Measurements from ENCODE around the gene ARMH3.

ARMH3 gene

GRCh38 chr10:101857802-101858476 lies 198.0 kb downstream of the ARMH3 start:
- TF ChIP-seq SIN3A (IDR thresholded peaks at IDR 0.05; ENCODE audit: borderline replicate concordance, insufficient read depth, low read length) (no peak), POLR2AphosphoS5 (IDR thresholded peaks at IDR 0.05; ENCODE audit: low read depth, low read length) (no peak), FOXP2 (optimal IDR thresholded peaks at IDR 0.05; ENCODE audit: borderline replicate concordance, extremely low read depth, extremely low read length, insufficient read depth) (no peak), TAF1 (IDR thresholded peaks at IDR 0.05; ENCODE audit: borderline replicate concordance, insufficient read depth, low read length) (no peak)
- TF ChIP-seq, protein P1, sequence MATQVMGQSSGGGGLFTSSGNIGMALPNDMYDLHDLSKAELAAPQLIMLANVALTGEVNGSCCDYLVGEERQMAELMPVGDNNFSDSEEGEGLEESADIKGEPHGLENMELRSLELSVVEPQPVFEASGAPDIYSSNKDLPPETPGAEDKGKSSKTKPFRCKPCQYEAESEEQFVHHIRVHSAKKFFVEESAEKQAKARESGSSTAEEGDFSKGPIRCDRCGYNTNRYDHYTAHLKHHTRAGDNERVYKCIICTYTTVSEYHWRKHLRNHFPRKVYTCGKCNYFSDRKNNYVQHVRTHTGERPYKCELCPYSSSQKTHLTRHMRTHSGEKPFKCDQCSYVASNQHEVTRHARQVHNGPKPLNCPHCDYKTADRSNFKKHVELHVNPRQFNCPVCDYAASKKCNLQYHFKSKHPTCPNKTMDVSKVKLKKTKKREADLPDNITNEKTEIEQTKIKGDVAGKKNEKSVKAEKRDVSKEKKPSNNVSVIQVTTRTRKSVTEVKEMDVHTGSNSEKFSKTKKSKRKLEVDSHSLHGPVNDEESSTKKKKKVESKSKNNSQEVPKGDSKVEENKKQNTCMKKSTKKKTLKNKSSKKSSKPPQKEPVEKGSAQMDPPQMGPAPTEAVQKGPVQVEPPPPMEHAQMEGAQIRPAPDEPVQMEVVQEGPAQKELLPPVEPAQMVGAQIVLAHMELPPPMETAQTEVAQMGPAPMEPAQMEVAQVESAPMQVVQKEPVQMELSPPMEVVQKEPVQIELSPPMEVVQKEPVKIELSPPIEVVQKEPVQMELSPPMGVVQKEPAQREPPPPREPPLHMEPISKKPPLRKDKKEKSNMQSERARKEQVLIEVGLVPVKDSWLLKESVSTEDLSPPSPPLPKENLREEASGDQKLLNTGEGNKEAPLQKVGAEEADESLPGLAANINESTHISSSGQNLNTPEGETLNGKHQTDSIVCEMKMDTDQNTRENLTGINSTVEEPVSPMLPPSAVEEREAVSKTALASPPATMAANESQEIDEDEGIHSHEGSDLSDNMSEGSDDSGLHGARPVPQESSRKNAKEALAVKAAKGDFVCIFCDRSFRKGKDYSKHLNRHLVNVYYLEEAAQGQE (IDR thresholded peaks at IDR 0.05; ENCODE audit: insufficient read depth in 1 of 2, low read depth in 2 of 2, low read length in 2 of 2): no peak

- TF ChIP-seq TAF1 (IDR thresholded peaks at IDR 0.05; ENCODE audit: borderline replicate concordance, insufficient read depth, low read length) (no peak), POLR2AphosphoS5 (IDR thresholded peaks at IDR 0.05; ENCODE audit: low read depth, low read length) (no peak), FOXP2 (optimal IDR thresholded peaks at IDR 0.05; ENCODE audit: borderline replicate concordance, extremely low read depth, extremely low read length, insufficient read depth) (no peak), SIN3A (IDR thresholded peaks at IDR 0.05; ENCODE audit: borderline replicate concordance, insufficient read depth, low read length) (no peak)
- TF ChIP-seq, protein P1 (IDR thresholded peaks at IDR 0.05; ENCODE audit: insufficient read depth in 1 of 2, low read depth in 2 of 2, low read length in 2 of 2): no peak
These were observed 199.3 kb downstream of the ARMH3 start for GRCh38 chr10:101856626-101857025.

DNA sequence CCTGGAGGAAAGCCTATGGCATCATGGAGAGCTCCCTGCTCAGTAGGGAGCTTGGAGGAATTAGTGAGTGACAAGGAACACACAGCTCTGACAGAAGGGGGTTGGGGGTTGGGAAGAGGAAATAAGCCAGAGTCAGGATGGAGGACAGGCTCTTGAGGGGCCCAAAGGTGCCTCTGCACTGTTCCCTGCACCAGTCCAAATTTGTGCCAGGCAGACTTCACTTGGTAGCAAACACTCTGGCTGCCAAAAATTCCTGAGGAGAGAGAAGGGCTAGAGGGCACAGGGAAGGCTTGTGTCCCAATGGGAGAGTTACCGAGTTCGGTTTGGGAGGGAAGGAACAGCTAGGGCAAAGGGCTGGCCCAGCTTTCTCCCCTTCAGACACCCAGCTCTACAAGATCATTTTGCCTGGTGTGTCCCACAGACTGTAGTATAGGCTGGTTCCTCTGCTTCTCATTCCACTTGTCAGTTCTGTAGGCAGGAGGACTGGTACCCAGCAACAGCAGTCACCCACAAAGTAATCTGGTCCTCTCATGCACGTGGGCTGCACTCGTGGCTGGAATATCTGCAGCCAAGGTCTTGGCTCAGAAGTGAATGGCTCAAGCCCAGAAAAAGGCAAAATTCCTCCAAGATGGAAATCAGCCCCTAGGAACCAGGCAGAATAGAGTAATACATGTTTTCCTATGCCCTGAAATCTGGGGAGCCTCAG lies 204.4 kb downstream of the ARMH3 start:
- no peak for TF ChIP-seq TAF1 (IDR thresholded peaks at IDR 0.05; ENCODE audit: borderline replicate concordance, insufficient read depth, low read length)
- TF ChIP-seq, protein P1 (IDR thresholded peaks at IDR 0.05; ENCODE audit: insufficient read depth in 1 of 2, low read depth in 2 of 2, low read length in 2 of 2): no peak
- no peak for TF ChIP-seq SIN3A (IDR thresholded peaks at IDR 0.05; ENCODE audit: borderline replicate concordance, insufficient read depth, low read length)
- no peak for TF ChIP-seq POLR2AphosphoS5 (IDR thresholded peaks at IDR 0.05; ENCODE audit: low read depth, low read length)
- TF ChIP-seq FOXP2 (optimal IDR thresholded peaks at IDR 0.05; ENCODE audit: borderline replicate concordance, extremely low read depth, extremely low read length, insufficient read depth): no peak

- TF ChIP-seq FOXP2 (optimal IDR thresholded peaks at IDR 0.05; ENCODE audit: borderline replicate concordance, extremely low read depth, extremely low read length, insufficient read depth) (no peak), TAF1 (IDR thresholded peaks at IDR 0.05; ENCODE audit: borderline replicate concordance, insufficient read depth, low read length) (no peak), SIN3A (IDR thresholded peaks at IDR 0.05; ENCODE audit: borderline replicate concordance, insufficient read depth, low read length) (no peak)
These were observed 205.2 kb downstream of the ARMH3 start for GRCh38 chr10:101850749-101851148.

GRCh38 chr10:101848894-101849351 lies 207.1 kb downstream of the ARMH3 start:
- TF ChIP-seq SIN3A (IDR thresholded peaks at IDR 0.05; ENCODE audit: borderline replicate concordance, insufficient read depth, low read length) (no peak), POLR2AphosphoS5 (IDR thresholded peaks at IDR 0.05; ENCODE audit: low read depth, low read length) (no peak), FOXP2 (optimal IDR thresholded peaks at IDR 0.05; ENCODE audit: borderline replicate concordance, extremely low read depth, extremely low read length, insufficient read depth) (no peak), TAF1 (IDR thresholded peaks at IDR 0.05; ENCODE audit: borderline replicate concordance, insufficient read depth, low read length) (no peak)
- TF ChIP-seq, protein P1 (IDR thresholded peaks at IDR 0.05; ENCODE audit: insufficient read depth in 1 of 2, low read depth in 2 of 2, low read length in 2 of 2): no peak

Measured in PFSK-1 (cell line).